T-helper 2 cell treated with Interferon-gamma antibody and Interleukin-4, amounts not matched to agents 100 ng/mL and 5 ng/mL, for 36 hours (primary cell): ENCODE measurements around the gene B4GALT6. TPM values are rescaled to one million over a fixed set of nuclear protein-coding genes. Genes with fewer than 3 reads are reported as not detected.

Experiments used
- intact Hi-C: fragments of 100-400 bp; cut with micrococcal nuclease; formaldehyde crosslinking; loops from one replicate; pipeline ENCODE4 v1.15.1; 2023
- total RNA-seq: library from RNA; stranded (reverse); gene quantifications from 2 replicates; pipeline ENCODE4 v1.2.3, GENCODE V29; 2022

B4GALT6 gene
- total RNA-seq, 1 donor from 2014 or later = 2.1 TPM

GRCh38 chr18:31664101-31664500 is 20.3 kb downstream of the B4GALT6 start:
- intact Hi-C loops = no loop called here

GRCh38 chr18:31661965-31662364 is 22.4 kb downstream of the B4GALT6 start:
- intact Hi-C loops = no loop called here

- intact Hi-C loops = no loop called here
These were observed 23.6 kb downstream of the B4GALT6 start for GRCh38 chr18:31660763-31661162.

- intact Hi-C loops = loop anchor here (1.0 kb wide), 1 partner anchor 26 kb away; no protein-coding TSS in a partner anchor
These were observed 24.7 kb downstream of the B4GALT6 start for GRCh38 chr18:31659576-31660177.

- intact Hi-C loops = loop anchor here (1.0 kb wide), 1 partner anchor 26 kb away; no protein-coding TSS in a partner anchor
These were observed 25.5 kb downstream of the B4GALT6 start for GRCh38 chr18:31658670-31659575.

GRCh38 chr18:31657823-31658669 is 26.3 kb downstream of the B4GALT6 start:
- intact Hi-C loops = no loop called here

GRCh38 chr18:31656754-31657153 is 27.6 kb downstream of the B4GALT6 start:
- intact Hi-C loops = no loop called here

- intact Hi-C loops = no loop called here
These were observed 29.0 kb downstream of the B4GALT6 start for GRCh38 chr18:31655354-31655753.

- intact Hi-C loops = no loop called here
These were observed 31.5 kb downstream of the B4GALT6 start for GRCh38 chr18:31652877-31653276.

GRCh38 chr18:31652357-31652756 is 32.0 kb downstream of the B4GALT6 start:
- intact Hi-C loops = no loop called here

- intact Hi-C loops = no loop called here
These were observed 33.0 kb downstream of the B4GALT6 start for GRCh38 chr18:31651369-31651768.

GRCh38 chr18:31649978-31650719 is 34.2 kb downstream of the B4GALT6 start:
- intact Hi-C loops = no loop called here

GRCh38 chr18:31649449-31649848 is 34.9 kb downstream of the B4GALT6 start:
- intact Hi-C loops = no loop called here

- intact Hi-C loops = no loop called here
These were observed 35.4 kb downstream of the B4GALT6 start for GRCh38 chr18:31648966-31649429.

- intact Hi-C loops = no loop called here
These were observed 35.9 kb downstream of the B4GALT6 start for GRCh38 chr18:31648458-31648857.

- intact Hi-C loops = no loop called here
These were observed 37.1 kb downstream of the B4GALT6 start for GRCh38 chr18:31647127-31647753.

- intact Hi-C loops = no loop called here
These were observed 37.9 kb downstream of the B4GALT6 start for GRCh38 chr18:31646332-31647126.

- intact Hi-C loops = no loop called here
These were observed 39.0 kb downstream of the B4GALT6 start for GRCh38 chr18:31645411-31645810.

GRCh38 chr18:31643003-31643402 is 41.4 kb downstream of the B4GALT6 start:
- intact Hi-C loops = no loop called here
